NCI-H1694 (cell line): ENCODE data around the gene GPR25.

Experiments used
- DNase-seq: peaks from one replicate; lab custom pipeline; 2025; lab: John Stamatoyannopoulos, UW

Gene GPR25

DNA sequence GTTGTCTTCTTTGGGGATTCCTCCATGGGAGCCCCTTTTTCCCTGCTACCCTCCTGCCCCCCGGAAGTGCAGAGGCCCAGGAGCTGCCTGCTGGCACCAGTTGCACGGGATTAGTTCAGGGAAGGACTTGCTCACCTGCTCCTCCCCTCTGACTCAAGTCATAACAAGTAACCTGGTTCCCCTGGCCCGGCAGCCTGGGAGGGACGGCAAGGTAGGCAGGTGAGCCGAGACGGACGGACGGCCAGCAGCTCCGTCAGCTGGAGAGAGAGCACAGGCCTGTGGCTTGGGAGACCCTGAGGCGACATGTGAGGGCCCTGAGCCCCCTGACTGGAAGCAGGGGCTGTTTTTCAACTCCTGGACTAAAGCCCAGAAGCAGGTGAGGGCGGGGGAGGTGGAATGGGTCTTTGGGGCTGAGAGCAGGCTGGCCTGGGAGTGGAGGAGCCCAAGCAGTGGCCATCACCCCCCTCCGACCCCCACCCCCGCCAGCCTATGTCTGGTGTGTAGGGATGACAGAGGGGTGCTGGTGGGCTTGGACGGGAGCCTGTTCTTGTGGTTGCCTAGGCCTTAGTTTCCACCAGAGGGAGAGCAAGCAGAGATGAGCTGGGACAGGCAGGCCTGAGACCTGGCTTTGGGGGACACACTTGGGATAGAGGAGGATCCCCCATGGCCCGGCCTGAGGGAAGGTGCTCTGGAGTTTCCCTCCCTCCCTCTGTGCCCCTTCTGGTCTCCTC lies 22.1 kb downstream of the GPR25 start, which contains the start of gene INAVA:
INAVA (plus strand) TSS at position 189 of the 731 bp plus-strand sequence. CDS start 3,501 bp downstream, outside the sequence.
- DNase-seq, result no peak

DNA sequence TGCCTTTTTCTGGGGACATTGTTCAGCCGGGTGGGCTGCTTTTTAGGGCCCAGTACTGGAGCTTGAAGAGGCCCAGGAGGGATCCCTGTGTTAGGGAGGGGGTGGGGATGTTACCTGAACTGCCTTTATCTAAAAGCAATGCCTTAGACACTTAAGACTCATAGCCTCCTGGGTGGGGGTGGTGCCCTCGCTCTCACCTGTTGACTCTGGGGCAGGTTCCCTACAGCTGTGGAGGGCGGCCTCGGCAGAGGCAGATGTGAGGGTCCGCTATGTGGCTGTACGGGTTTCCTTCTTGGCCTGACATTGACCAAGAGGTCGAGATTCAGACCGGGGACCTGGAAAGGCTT lies 22.6 kb downstream of the GPR25 start:
- no peak for DNase-seq

DNA sequence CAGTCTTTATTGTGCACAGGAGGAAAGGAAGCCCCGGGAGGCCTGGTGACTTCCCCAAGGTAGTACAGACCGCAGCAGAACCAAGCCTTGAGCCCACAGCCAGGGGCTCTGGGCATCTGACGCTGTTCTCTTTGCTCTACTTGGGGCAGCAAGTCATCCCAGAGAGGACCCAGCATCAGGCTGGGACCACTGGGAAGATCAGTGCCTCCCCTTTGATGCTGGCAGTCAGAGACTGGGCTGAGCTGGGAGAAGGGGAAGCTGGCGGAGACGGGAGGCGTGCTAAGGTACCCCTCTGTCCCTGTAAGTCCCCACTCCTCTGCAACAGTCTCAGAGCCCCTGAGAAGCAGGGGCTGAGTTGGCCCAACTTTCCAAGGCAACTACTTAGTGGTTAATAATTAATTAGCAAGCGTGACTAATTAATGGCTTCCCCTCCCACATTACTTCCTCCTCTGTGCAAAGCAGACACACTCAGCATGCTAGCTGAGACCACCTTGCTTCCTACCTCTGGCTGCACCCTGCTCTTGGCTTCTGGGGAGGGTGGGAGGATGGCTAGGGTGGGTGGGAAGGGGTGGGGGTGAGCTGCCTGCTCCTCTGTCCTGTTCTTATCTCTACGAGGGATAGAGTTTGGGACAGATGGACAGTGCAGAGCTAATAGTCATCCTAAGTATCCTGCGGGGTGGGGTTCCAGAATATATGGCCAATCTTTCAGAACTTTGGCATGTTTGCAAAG lies 23.2 kb downstream of the GPR25 start:
- no peak for DNase-seq

DNA sequence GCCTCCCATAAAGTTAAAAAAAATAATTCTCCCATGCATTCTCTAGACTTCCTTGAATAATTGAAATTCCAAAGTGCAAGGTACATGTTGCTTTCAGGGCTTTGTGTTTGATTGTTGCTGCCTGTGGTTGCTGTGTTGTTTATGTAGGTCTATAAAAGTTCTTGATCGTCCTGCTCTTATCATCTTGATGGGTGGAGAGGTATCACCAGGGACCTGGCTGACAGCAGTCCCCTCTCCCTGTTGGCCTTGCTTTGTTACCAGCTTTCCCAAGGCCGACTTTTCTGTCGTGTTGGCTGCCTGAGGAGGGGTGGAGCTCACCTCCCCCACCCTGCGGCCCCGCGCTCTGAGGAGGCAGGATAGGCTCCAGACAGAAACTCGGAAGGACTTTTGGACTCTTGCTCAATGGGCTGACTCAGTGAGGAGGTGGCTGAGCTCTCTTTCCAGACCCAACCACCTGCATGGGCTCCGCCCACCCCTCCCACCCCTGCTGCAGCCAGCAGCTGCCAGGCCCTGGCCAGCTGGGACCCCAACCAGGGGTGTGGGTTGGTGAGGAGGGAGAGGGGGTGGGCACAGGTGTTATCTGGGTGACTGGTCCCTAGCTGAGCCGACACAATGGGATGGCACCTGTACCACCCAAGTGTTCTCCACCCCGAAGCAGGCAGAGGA lies 23.9 kb downstream of the GPR25 start:
- no peak for DNase-seq

DNA sequence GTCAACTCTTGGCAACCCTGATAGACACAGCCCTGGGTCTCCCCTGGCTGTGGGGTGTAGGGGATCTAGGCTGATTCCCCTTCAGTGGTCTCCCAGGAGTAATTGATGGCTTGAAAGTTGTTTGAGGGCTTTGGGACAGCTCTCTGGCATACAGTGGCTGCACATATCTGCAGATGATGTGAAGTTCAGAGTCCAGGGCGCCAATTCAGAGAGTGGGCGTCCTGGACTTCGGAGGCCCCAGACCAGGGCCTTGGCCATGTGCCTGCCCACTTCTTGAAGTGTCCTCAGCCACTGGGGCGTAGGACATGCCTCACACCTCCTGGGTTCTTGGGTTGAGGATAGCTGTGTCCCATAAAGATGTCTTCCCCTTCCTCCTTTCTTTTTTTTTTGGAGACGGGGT lies 24.5 kb downstream of the GPR25 start:
- no peak for DNase-seq

DNA sequence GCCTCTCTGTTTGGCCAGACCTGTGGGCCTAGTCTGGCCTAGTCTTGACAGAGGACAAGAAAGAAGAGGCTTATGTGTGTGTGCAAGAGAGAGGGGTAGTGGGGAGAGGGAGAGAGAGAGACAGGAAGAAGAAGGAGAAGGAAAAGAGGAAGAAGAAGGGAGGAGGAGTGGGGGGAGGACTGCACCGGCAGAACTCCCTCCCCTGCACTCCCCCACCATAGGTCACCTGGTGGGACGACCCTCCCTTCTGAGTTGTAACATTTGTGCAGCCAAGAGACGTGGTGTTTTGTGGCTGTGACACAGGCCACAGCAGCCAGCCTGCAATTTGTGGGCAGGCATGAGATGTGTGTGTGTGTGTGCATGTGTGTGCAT lies 26.2 kb downstream of the GPR25 start:
- no peak for DNase-seq

DNA sequence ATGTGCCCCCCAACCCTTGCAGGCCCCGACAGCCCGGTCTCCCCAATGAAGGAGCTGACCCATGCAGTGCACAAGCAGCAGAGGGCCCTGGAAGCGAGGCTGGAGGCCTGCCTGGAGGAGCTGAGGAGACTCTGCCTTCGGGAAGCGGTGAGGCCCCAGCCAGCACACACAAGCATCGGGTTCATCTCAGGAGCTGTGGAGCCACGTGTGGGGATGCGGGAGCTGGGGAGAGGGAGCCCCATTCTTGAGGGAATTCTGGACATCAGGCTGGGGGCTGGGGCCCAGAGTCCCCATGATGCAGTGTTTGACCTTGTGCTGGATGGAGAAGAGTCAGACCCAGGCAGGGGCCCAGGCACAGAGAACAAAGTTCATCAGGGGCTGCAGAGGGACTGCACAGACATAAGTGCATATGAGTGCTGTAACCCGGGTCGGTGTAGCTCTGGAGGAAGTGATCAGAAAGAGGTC lies 26.7 kb downstream of the GPR25 start:
- no peak for DNase-seq

DNA sequence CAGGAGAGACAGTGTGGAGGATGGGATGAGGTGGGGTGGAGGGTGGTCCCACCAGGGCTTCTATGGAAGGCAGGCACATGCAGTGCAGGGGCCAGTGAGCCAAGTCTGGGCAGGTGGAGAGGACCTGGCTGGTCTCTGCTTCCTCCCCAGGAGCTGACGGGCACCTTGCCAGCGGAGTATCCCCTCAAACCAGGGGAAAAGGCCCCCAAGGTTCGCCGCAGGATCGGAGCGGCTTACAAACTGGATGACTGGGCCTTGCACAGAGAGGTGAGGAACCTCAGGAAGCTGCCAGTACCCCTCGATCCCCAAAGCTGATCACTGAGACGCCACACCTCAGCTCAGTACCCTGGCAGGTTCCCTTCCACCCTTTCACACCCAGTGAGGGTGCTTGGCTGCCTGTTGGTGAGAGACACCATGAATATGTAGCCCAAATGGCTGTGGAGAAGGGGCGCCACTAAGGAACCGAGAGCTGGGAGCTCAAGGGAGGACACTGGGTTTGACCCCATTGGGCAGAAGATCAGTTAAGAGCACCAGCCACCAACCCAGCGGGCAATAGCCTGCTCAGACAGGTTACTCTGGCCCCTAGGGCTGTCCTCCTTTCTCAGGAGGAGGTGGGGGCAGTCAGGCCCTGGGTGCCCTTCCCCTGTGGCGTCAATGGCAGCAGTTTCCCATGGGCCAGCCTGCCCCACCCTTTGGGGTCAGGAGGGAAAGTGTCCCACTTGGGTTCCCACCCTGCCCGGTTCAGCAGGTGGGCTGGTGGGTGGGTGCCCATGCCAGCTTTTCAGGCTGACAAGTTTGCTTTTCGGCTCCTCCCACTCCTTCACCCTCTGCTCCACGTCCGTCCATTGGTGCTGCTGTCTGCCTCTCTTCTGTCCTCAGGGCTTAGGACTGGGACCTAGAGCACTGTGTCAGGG lies 27.4 kb downstream of the GPR25 start:
- no peak for DNase-seq

DNA sequence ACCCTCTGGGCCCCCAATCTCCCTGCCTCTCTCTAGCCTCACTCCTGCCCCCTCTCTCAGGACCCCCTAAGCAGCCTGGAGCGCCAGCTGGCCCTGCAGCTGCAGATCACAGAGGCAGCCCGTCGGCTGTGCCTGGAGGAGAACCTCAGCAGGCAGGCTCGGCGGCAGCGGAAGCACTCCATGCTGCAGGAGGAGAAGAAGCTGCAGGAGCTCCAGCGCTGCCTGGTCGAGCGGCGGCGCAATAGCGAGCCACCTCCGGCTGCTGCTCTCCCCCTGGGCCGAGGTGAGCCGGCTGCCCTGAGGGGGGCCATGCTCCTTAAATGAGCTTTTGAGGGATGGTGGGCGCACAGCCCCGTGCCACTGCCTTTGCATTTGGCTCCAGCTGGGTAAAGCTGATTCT lies 28.1 kb downstream of the GPR25 start:
- DNase-seq, result no peak

DNA sequence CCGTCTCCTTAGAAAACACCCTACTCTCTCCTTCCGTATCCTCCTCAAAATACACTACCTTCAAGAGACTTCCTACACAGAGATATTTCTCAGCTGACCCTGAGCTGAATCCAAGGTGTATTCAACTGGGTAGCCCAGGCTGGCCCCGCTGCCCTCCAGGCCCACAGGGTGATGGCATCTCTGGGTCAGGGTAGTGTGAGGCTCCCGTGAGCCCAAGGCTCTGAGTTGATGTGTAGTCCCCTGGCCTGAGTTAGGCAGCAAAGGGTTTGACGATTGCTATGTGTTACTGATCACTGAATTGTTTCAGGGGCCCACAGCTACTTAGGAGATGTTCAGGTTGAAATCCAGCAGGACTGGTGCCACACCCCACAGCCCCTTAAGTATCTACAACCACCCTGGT lies 28.6 kb downstream of the GPR25 start:
- no peak for DNase-seq

DNA sequence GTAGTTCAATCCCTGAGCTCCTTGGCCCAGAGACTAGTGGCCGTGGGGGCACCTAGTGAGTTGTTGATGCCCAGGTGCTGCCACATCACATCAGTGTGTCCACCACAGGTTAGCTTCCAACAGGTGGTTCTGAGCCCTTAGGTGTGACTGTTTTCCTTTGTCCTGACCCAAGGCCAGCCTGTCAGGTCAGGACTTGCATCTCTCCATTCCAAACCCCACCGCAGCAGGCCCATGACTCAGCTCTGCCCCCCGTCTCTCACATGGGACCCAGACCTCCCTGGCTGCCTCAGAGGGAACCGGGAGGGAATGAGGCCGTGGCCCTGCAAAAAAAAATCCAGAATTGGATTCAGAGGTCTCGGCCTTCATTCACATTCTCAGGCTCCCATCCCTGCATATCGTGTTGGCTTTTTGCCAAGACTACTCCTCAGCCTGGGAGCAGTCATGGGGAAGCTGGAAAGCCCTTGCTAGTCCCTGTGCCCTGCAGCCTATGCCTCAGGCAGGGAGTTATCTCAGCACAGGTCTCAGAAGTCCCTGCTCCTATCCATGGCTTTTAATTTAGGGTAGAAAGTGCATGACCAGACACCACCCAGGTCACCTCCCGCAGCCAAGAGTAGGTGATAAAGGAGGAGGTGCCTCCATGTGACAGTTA lies 29.1 kb downstream of the GPR25 start:
- DNase-seq, result no peak

DNA sequence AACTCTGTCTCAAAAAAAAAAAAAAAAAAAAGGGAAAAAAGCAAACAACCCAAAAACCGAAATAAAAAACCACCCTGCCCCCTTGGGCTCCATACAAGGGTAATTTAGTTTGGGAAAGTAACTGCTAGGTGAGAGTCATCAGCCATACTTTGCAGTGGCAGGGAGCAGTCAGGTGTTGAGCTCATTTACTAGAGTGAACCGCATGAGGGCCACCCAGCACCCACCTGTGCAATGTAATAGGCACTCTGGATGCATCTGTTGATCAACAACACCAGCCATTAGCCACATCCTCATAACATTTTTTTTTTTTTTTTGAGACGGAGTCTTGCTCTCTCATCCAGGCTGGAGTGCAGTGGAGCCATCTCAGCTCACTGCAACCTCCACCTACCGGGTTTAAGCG lies 31.0 kb downstream of the GPR25 start:
- DNase-seq, result no peak

DNA sequence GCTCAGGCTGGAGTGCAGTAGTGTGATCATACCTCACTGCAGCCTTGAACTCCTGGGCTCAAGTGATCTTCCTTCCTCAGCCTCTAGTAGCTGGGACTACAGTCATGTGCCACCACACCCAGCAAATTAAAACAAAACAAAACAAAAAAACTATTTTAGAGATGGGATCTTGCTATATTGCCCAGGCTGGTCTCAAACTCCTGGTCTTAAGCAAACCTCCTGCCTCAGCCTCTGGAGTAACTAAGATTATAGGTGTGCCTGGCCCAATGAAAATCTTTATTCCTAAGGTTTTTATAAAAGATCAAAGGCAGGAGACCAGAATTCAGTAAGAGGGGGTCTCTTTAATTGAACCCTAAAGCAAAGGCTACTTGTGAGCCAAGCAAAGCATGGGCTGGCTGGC lies 32.0 kb downstream of the GPR25 start:
- no peak for DNase-seq

DNA sequence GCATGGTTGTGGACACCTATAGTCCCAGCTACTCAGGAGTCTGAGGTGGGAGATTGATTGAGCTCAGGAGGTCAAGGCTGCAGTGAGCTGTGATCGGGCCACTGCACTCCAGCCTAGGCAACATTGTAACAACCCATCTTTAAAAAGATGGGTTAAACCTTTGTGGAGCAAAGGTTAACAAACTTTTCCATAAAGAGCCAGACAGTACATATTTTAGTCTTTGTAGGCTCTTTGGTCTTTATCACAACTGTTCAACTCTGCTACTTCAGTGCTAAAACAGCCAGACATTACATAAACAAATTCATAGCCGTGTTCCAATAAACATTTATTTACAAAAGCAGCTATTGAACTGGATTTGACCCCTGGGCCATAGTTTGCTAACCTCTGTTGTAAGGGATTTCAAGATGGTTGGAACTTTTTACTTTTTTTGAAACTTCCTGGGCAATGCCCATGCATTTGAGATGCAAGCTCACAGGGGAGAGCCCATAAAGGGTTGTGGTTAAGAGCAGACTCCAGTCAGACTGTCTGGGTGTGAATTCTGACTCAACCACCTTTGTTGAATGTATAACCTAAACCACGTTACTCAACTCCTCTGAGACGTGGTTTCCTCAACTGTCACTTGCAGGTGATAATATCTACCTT lies 32.8 kb downstream of the GPR25 start:
- DNase-seq, result no peak

DNA sequence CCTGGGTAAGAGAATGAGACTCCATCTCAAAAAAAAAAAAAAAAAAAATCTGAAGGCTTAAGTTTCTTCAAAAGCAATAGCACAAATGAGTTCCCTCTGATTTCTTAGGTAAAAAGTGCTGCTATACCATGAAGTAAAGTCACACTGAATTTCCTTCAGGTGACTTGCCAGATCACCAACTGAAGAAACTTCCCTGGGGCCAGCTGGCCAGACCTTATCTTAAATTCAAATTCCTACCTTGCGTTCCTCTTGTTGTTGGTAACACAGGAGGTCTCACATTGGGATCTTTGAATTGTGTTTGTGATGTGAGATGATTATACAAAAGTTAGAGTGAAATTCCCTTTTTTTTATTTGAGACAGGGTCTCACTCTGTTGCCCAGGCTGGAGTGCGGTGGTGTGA lies 33.7 kb downstream of the GPR25 start:
- no peak for DNase-seq

DNA sequence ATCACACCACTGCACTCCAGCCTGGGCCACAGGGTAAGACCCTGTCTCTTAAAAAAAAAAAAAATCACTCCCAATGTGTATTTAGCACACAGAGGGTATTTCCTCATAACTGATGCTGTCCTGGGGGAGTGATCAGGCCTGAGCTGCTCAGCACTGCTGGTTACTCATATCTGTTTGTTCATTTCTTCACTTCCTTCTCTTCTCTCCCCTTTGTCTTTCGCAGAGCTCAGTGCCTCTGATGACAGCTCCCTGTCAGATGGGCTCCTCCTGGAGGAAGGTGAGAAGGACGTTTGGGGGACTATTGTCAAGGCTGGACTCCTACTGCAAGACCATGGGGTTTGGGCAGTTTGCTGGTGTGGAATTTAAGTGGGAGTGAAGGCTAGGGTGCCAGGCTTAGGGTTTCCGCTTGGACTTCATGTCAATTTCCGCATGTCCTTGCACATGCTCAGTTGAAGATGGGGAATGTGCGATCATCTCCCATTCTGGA lies 34.9 kb downstream of the GPR25 start:
- DNase-seq, result no peak

DNA sequence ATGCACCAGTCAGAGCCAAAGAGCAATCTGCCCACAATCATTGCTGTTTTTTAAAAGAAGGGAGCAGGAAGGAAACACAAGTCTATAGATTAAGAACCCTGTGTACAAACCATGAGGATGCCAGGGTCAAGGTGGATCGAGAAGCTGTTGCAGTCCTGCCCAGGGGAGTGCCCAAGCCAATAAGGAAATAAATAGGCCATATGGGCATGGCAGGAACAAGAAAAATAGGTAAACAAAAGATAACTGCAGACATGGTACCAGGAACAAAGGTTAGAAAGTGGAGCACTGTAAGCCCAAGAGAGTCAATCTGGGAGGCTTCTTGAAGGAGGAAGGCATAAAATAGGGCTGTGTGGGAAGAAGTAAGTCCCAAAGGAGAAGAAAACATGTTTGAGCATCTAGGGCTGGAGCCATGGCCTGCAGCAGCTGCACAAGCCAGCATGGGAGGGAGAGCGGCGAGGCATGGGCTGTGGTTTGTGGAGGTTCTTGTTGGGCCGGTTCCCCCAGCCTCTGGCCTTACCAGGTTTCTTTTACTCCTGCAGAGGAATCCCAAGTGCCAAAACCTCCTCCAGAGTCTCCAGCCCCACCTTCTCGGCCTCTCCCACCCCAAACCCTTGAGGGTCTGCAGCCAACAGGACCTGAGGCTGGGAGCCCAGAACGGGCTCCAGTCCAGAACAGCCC lies 35.5 kb downstream of the GPR25 start:
- DNase-seq, result no peak

DNA sequence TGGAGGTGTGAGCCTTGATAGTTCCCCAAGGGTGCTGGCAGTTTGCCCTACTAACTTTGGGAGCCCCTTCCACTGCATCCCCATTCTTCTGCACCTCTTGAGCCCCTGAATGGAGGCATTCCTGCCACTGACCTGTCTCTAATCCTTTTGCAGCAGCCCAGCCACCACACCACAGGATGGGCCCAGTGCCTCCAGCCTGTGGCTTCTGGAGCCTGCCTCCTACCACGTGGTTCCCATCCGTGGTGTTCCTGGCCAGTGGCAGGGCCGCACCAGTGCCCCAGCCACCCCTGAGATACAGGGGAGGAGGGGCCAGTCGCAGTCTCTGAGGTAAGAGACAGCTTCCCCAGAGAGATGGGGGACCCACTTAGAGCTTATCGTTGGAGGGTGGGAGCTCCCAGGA lies 36.3 kb downstream of the GPR25 start:
- DNase-seq, result no peak

DNA sequence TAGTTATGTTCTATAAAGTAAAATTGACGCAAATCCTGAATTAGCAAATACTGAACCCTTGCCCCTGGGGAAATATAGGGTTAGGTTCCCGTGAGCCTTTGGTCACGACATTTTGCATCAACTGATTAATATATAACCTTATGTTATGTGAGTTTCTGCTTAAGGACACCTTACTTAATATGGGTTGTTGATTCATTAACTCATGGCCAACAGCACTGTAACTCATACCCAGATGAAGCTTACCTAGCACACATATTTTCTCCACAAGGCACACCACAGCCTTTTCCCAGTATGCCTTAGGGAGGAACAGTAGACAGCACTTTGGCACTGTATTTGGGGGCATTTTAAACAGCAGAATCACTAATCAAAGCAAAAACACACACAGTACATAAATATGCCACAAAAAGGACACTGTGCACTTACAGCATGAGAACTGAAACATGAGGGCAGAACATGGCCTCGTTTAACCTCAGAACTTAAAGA lies 37.0 kb downstream of the GPR25 start:
- DNase-seq, result no peak

DNA sequence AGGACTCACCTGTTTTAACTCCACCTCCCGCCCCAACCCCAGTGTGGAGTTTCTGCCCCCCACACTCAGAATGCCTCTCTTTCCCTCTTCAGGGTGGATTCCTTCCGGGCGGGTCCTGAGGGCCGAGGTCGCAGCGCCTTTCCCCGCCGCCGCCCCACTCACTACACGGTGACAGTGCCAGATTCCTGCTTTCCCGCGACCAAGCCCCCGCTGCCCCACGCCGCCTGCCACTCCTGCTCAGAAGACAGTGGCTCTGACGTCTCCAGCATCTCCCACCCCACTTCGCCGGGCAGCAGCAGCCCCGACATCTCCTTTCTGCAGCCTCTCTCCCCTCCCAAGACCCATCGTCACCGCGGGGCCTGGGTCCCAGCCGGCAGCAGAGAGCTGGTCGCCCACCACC lies 38.6 kb downstream of the GPR25 start:
- DNase-seq, result no peak
